Neural cell (in vitro differentiated cells): ENCODE results near the gene MED14.

Experiments used
- CTCF ChIP-seq: fragments of 450-650 bp; IDR thresholded peaks from 2 replicates; pipeline ENCODE4 v1.5.1; 2014; ENCODE audit warnings: antibody characterized with exemption, mild to moderate bottlenecking, moderate library complexity; ENCODE audit not compliant: poor library complexity, severe bottlenecking
- EP300 ChIP-seq: fragments of 450-650 bp; conservative IDR thresholded peaks from 2 replicates; pipeline ENCODE4 v1.6.1; 2014; ENCODE audit warnings: antibody characterized with exemption, mild to moderate bottlenecking, moderate library complexity; ENCODE audit not compliant: poor library complexity, severe bottlenecking
- EZH2 ChIP-seq: fragments of 200-600, 300-800 bp; shearing (Covaris generic), sonication (generic); IDR thresholded peaks from 2 replicates; pipeline ENCODE4 v1.6.1; 2014; ENCODE audit warnings: antibody characterized with exemption, low read length, borderline replicate concordance, mild to moderate bottlenecking; ENCODE audit not compliant: insufficient read depth, poor library complexity, severe bottlenecking
- POLR2AphosphoS5 ChIP-seq: IDR thresholded peaks from 2 replicates; pipeline ENCODE4 v1.6.1; 2012
- RAD21 ChIP-seq: fragments of 450-650 bp; conservative IDR thresholded peaks from 2 replicates; pipeline ENCODE4 v1.6.1; 2014; ENCODE audit warnings: antibody characterized with exemption, mild to moderate bottlenecking, moderate library complexity
- REST ChIP-seq: IDR thresholded peaks from 2 replicates; pipeline ENCODE4 v1.6.1; 2012; ENCODE audit warnings: borderline replicate concordance
- SMC3 ChIP-seq: fragments of 450-650 bp; conservative IDR thresholded peaks from 2 replicates; pipeline ENCODE4 v1.6.1; 2014; ENCODE audit warnings: antibody characterized with exemption, mild to moderate bottlenecking, moderate library complexity; ENCODE audit not compliant: poor library complexity
- TAF1 ChIP-seq: IDR thresholded peaks from 2 replicates; pipeline ENCODE4 v1.6.1; 2012; ENCODE audit warnings: low read depth

DNA sequence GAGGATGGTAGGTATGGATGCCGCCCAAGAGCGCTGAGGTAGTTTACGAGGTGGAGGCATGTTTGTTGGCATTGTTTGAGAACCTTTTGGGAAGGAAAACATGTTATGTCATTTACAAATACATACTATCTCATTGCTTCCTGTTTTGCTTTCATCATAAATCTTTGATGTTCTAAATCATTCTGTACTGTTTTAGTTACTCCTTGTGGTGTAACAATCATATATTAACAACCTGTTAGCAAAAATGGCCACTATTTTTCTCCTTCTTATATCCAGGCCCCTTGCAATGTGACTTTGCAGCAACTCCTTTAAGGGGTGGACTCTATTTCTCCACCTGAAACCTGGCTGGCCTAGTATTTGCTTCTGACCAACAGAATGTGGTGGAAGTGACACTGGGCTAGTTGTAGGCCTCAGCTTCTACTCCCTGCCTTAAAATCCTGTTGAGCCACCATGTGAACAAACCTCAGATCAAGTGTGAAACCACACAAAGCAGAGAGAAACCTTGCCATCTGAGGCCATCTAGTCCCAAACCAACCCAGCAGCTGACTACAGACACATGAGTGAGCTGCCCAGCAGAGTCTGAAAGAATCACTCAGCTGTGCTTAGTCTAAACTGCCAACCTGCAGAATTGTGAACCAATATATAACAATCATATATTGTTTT, 72.1 kb downstream of the MED14 start:
- no peak for TF ChIP-seq CTCF
- no peak for TF ChIP-seq POLR2AphosphoS5
- TF ChIP-seq RAD21: no peak
- no peak for TF ChIP-seq EZH2
- TF ChIP-seq EP300: no peak
- TF ChIP-seq TAF1: no peak
- no peak for TF ChIP-seq SMC3
- no peak for TF ChIP-seq REST
